ENCODE measurements around the gene TSPAN18. TPM values are rescaled to one million over a fixed set of nuclear protein-coding genes. Genes with fewer than 3 reads are reported as not detected.

The TSPAN18 gene
- total RNA-seq, 1 experiment from 2014 or later: 31.5 TPM

- H3K27me3 ChIP-seq: no peaks in the 10 kb centered on the region
- H3K4me3 ChIP-seq: no peak overlapping the region
- no peaks in the 10 kb centered on the region for H3K4me1 ChIP-seq
- H3K36me3 ChIP-seq: peaks cover 3% of the 10 kb centered on the region
- no peak for DNase-seq
- no peaks in the 10 kb centered on the region for H3K9me3 ChIP-seq (replicated peaks)
- no peak overlapping the region for H3K27ac ChIP-seq
These were observed 10.7 kb downstream of the TSPAN18 start for GRCh38 chr11:44737245-44738085.

DNA sequence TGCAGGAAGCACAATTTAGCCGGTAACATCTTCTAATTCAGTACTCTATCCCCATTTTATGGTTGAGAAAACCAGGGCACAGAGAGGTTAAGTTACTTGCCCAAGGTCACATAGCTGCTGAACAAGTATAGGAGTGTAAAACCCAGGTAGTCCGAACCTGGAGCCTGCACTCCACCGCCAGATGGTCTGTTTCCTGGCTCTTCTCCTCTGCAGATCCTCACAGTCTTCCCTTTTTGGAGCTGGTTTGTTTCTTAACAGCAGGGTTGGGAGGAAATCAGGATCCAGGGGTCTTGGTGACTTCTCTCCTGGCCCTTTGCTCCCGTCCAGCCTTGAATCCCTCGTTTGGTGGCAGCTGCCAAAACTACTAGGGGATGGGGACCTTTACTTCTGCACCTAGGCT lies 12.0 kb downstream of the TSPAN18 start:
- Histone ChIP-seq H3K9me3 (replicated peaks) (no peaks in the 10 kb centered on the region), H3K27me3 (no peaks in the 10 kb centered on the region), H3K4me3 (no peak overlapping the region)

DNA sequence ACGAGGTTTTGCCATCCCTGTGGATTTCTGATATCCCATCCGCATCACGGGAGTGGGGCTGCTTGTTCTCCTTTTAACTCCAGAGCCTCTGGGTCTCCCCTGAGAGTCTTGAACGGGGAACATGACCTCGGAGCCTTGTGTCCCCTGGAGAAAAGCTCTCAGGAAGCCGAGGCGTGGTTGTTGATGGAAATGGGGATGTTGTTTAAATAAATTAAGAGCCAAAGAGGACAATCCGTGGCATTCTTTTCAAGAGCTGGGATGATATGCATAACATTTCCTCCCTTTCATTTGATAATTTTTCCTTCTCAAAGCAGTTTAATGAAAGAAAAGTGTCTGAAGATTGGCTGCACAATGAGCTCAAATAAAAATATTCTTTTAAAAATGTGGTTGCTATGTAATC lies 14.2 kb downstream of the TSPAN18 start:
- no peaks in the 10 kb centered on the region for H3K4me1 ChIP-seq
- H3K36me3 ChIP-seq: peaks cover 3% of the 10 kb centered on the region
- no peak overlapping the region for H3K4me3 ChIP-seq
- no peaks in the 10 kb centered on the region for H3K27me3 ChIP-seq
- no peaks in the 10 kb centered on the region for H3K9me3 ChIP-seq (replicated peaks)
- no peak for DNase-seq
- H3K27ac ChIP-seq: no peak overlapping the region

More for the DNA sequence above, 12.0 kb downstream of the TSPAN18 start:
- no peak for DNase-seq
- Histone ChIP-seq H3K36me3 (peaks cover 3% of the 10 kb centered on the region), H3K4me1 (no peaks in the 10 kb centered on the region), H3K27ac (no peak overlapping the region)

DNA sequence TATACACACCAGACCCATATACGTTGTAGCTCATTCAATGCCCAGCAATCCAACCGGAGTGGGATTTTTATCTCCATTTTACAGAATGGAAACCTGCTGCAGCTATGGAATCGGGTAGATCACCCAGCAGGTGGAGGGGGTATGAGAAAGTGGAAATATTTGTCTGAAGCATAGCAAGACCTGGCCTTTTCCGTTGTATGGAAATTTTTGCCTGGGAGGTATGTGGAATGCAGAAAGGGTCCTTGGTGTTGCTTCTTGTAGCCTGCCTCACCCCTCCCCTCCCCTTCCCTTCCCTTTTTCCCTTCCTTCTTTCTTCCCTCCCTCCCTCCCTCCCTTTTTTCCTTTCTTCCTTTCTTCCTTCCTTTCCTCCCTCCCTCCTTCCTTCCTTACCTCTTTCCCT lies 15.2 kb downstream of the TSPAN18 start:
- Histone ChIP-seq H3K9me3 (replicated peaks) (no peaks in the 10 kb centered on the region), H3K4me1 (no peaks in the 10 kb centered on the region), H3K4me3 (no peak overlapping the region), H3K27me3 (no peaks in the 10 kb centered on the region), H3K36me3 (peaks cover 3% of the 10 kb centered on the region), H3K27ac (no peak overlapping the region)
- no peak for DNase-seq

DNA sequence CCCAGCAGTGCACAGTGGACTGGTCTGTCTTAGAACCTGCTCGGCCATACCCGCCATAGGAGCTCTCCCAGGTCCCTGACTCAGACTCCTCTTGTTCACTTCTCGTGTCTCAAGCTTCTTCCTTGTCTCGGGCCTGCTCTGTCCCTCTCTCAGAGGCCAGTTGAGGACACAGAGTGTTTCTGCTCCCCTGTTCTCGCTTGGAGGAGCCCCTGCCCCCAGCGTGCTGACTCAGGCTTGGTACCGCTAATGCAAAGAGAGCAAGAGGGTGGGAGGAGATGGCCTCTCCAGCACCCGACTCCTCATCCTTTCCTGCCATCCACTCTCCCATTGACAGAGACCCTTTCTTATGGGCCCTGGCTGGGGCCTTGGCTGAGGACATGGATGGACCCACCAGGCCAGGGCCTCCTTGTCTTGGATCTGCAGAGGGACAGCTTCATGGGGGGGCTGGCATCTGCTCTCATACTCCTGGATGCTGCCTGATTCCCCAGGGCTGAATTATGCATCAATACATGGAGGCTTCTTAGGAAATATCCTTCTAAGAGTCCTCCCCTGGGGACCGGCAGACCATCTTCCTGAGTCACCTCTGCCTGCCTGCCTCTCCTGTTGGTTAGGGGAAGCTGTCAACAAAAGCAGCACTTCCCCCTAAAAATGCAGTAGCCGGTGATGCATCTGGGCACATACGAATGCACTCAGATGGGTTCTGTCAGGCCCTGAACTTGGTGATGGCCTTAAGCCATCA lies 15.9 kb downstream of the TSPAN18 start:
- peaks cover 3% of the 10 kb centered on the region for H3K36me3 ChIP-seq
- H3K9me3 ChIP-seq (replicated peaks): no peaks in the 10 kb centered on the region
- no peaks in the 10 kb centered on the region for H3K27me3 ChIP-seq
- no peak for DNase-seq
- H3K4me3 ChIP-seq: no peak overlapping the region
- H3K27ac ChIP-seq: no peak overlapping the region
- H3K4me1 ChIP-seq: no peaks in the 10 kb centered on the region

DNA sequence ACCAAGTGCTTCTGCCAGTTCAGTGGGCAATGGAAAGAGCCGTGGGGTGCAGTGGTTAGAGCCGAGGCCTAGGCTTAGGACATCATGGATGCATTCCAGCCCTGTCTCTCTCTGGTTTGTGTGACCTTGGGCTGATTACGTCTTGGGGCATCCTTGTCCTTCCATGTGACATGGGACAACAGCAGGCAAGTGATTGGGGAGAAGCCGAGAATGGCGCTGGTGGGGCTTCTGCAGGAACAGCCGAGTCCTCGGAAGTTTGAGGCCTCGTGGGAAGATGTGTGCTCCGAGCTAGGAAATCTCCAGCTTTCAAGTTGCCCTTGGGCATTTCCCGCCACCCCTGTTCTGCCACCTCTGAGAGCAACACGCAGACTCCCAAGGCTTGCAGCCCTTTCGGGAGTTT lies 16.6 kb downstream of the TSPAN18 start:
- peaks cover 3% of the 10 kb centered on the region for H3K36me3 ChIP-seq
- no peak overlapping the region for H3K27ac ChIP-seq
- no peaks in the 10 kb centered on the region for H3K27me3 ChIP-seq
- no peak for DNase-seq
- H3K4me1 ChIP-seq: no peaks in the 10 kb centered on the region
- H3K9me3 ChIP-seq (replicated peaks): no peaks in the 10 kb centered on the region
- no peak overlapping the region for H3K4me3 ChIP-seq

DNA sequence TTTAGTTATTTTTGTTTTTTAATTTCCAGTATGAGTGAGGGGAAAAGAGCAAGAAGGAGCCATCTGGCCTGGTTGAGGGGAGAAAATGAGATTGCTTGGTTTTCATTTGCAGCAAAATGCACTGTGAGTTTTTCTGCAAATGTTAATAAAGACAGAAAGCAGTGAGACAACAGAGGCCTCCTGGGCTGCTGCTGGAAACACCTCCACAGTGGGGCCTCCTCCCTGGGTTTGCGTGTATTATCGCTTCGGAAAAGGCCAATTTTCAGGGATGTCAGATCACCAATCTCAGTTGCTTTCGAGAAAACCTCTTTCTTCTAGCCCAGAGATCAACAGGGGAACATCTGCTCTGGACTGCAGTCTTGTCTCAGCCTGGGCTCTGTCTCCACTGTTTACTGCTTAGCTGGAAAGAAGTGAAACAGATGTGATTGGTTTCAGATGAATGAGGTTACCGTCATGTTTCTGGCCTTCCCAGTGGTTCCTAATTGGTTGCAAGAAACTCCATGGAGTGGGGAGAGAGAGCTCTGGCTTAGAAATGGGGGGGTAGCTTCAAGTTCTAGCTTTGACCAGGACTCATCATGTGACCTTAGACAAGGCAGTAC lies 17.3 kb downstream of the TSPAN18 start:
- H3K4me1 ChIP-seq: no peaks in the 10 kb centered on the region
- no peak for DNase-seq
- H3K4me3 ChIP-seq: no peak overlapping the region
- no peaks in the 10 kb centered on the region for H3K9me3 ChIP-seq (replicated peaks)
- H3K27ac ChIP-seq: no peak overlapping the region
- no peaks in the 10 kb centered on the region for H3K27me3 ChIP-seq
- H3K36me3 ChIP-seq: no peaks in the 10 kb centered on the region

GRCh38 chr11:44746894-44747293 lies 20.1 kb downstream of the TSPAN18 start:
- Histone ChIP-seq H3K4me1 (no peaks in the 10 kb centered on the region), H3K27ac (no peak overlapping the region), H3K4me3 (no peak overlapping the region), H3K9me3 (replicated peaks) (no peaks in the 10 kb centered on the region), H3K36me3 (no peaks in the 10 kb centered on the region; the same call in 1 of the 2 replicates), H3K27me3 (no peaks in the 10 kb centered on the region)
- DNase-seq: no peak

DNA sequence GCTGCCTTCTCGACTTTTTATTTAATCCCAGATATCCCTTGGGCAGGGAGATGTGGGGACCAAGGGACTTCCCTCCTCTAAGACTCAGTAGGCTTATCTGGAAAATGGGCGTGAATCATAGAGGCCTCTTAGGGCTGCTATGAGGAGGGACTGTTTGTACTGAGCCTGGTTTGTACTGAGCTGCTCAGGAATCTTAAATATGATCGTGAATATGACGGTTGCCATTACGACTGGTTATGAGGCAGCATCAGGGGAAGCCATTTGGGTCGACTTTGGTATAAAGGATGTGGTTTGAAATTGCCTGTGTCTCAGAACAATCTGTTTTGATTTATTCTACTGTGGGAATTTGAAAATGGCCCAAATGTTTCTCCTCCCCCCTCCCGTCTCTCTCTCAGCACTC lies 20.6 kb downstream of the TSPAN18 start:
- Histone ChIP-seq H3K9me3 (replicated peaks) (no peaks in the 10 kb centered on the region; the same call in 1 of the 2 replicates), H3K27me3 (no peaks in the 10 kb centered on the region), H3K27ac (no peak overlapping the region), H3K4me3 (no peak overlapping the region), H3K36me3 (no peaks in the 10 kb centered on the region; the same call in 1 of the 2 replicates), H3K4me1 (no peaks in the 10 kb centered on the region)
- no peak for DNase-seq

- H3K36me3 ChIP-seq: no peaks in the 10 kb centered on the region; the same call in 1 of the 2 replicates
- no peak for DNase-seq
- H3K4me1 ChIP-seq: no peaks in the 10 kb centered on the region
- H3K9me3 ChIP-seq (replicated peaks): no peaks in the 10 kb centered on the region; the same call in 1 of the 2 replicates
- H3K27me3 ChIP-seq: no peaks in the 10 kb centered on the region
- no peak overlapping the region for H3K27ac ChIP-seq
- no peak overlapping the region for H3K4me3 ChIP-seq
These were observed 21.1 kb downstream of the TSPAN18 start for GRCh38 chr11:44747836-44748235.

DNA sequence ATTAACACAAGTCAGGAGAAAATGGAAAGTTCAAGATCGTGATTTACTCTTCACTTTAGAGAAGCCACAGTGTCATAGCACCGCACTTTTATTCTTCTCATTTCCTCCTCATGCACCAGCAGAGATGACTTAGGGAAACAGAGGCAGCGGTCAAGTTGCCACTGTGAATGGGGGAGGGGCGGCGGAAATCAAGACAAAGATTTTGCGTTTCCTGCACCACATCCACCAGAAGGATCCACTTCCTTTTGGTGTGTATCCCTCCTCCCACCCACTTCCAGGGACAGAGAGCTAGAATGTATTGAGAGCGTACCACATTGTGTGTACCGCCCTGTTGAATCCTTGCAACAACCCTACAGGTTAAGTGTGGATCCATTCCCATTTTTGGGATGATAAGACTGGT lies 21.8 kb downstream of the TSPAN18 start:
- Histone ChIP-seq H3K36me3 (no peaks in the 10 kb centered on the region; the same call in 1 of the 2 replicates), H3K9me3 (replicated peaks) (no peaks in the 10 kb centered on the region; the same call in 1 of the 2 replicates), H3K27ac (no peak overlapping the region), H3K27me3 (no peaks in the 10 kb centered on the region), H3K4me1 (no peaks in the 10 kb centered on the region), H3K4me3 (no peak overlapping the region)
- no peak for DNase-seq

DNA sequence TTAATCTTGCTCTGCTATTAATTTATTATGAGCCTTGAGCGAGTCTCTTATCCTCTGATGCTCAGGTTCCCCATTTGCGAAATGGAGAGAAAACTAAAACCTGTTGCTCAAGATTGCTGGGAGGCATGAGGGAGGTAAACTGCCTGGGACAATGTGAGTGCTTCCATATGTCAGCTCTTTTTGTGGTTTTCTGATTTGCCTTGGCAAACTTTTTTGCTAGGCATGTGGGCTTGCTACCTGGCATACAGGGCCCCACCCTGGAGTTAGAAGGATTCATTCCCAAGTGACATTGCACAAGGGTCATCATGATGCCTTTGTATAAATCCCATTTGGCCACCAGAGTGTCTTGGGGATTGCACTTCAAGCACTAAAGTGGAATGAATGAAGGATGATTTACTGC lies 22.4 kb downstream of the TSPAN18 start:
- no peak for DNase-seq
- Histone ChIP-seq H3K27ac (no peak overlapping the region), H3K4me3 (no peak overlapping the region), H3K4me1 (no peaks in the 10 kb centered on the region), H3K27me3 (no peaks in the 10 kb centered on the region), H3K36me3 (no peaks in the 10 kb centered on the region; the same call in 1 of the 2 replicates), H3K9me3 (replicated peaks) (no peaks in the 10 kb centered on the region; the same call in 1 of the 2 replicates)

- Histone ChIP-seq H3K36me3 (no peaks in the 10 kb centered on the region; the same call in 1 of the 2 replicates), H3K9me3 (replicated peaks) (no peaks in the 10 kb centered on the region; the same call in 1 of the 2 replicates), H3K4me1 (no peaks in the 10 kb centered on the region), H3K27ac (no peak overlapping the region), H3K27me3 (no peaks in the 10 kb centered on the region), H3K4me3 (no peak overlapping the region)
- no peak for DNase-seq
These were observed 24.0 kb downstream of the TSPAN18 start for GRCh38 chr11:44750551-44751465.

DNA sequence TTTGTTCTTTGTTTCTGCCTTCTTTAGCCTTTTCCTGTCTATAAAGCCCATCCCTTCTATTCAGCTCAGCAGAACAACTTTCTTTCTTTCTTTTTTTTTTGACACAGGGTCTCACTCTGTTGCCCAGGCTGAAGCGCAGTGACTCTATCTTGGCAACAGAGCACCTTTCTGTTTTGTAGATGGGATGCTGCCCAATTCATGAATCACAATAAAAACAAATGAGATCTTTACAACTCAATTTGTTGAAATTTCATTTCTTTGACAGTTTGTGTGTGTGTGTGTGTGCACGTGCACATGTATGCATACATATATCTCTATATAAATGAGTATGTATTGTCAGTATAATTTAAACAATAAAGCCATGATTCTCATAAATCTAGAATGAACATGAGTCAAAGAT lies 25.5 kb downstream of the TSPAN18 start:
- no peak overlapping the region for H3K27ac ChIP-seq
- H3K36me3 ChIP-seq: no peaks in the 10 kb centered on the region; the same call in 1 of the 2 replicates
- no peak overlapping the region for H3K4me3 ChIP-seq
- H3K27me3 ChIP-seq: no peaks in the 10 kb centered on the region
- peaks cover 4% of the 10 kb centered on the region; the same call in 1 of the 2 replicates for H3K9me3 ChIP-seq (replicated peaks)
- no peak for DNase-seq
- H3K4me1 ChIP-seq: no peaks in the 10 kb centered on the region

All from SJCRH30 (cell line).